HG02943 (cell line): Measurements from ENCODE around the gene RLN3.

ENCODE experiments used
- ATAC-seq: cut with Tn5 transposase; IDR thresholded peaks from one replicate; pipeline ENCODE4 v1.9.1; 2021; ENCODE audit warnings: mild to moderate bottlenecking, low read depth, moderate library complexity; ENCODE audit not compliant: unreplicated experiment

The RLN3 gene

GRCh38 chr19:14052470-14052869 is 24.5 kb downstream of the RLN3 start:
- no peak for ATAC-seq

- no peak for ATAC-seq
Measured at GRCh38 chr19:14053032-14053431, 25.1 kb downstream of the RLN3 start.

GRCh38 chr19:14053500-14053899 is 25.6 kb downstream of the RLN3 start:
- ATAC-seq: no peak

- no peak for ATAC-seq
Measured at GRCh38 chr19:14054099-14054498, 26.2 kb downstream of the RLN3 start.

GRCh38 chr19:14054721-14055120 is 26.8 kb downstream of the RLN3 start:
- ATAC-seq: no peak

- no peak for ATAC-seq
Measured at GRCh38 chr19:14055396-14055795, 27.4 kb downstream of the RLN3 start.

- no peak for ATAC-seq
Measured at GRCh38 chr19:14056069-14056666, 28.2 kb downstream of the RLN3 start.

GRCh38 chr19:14056741-14057356 is 28.9 kb downstream of the RLN3 start:
- ATAC-seq: no peak

- ATAC-seq: no peak
Measured at GRCh38 chr19:14058182-14059092, 30.5 kb downstream of the RLN3 start.

GRCh38 chr19:14059093-14059480 is 31.1 kb downstream of the RLN3 start:
- no peak for ATAC-seq

- no peak for ATAC-seq
Measured at GRCh38 chr19:14059652-14060155, 31.8 kb downstream of the RLN3 start.

- no peak for ATAC-seq
Measured at GRCh38 chr19:14061081-14061749, 33.3 kb downstream of the RLN3 start.

- ATAC-seq: no peak
Measured at GRCh38 chr19:14061751-14062557, 34.0 kb downstream of the RLN3 start, which contains the start of gene PALM3. PALM3 (minus strand) TSS chr19:14062076; CDS start chr19:14061980, 96 bp downstream.

GRCh38 chr19:14062558-14062855 is 34.6 kb downstream of the RLN3 start:
- ATAC-seq: no peak

- ATAC-seq: no peak
Measured at GRCh38 chr19:14063105-14063504, 35.2 kb downstream of the RLN3 start.

GRCh38 chr19:14066134-14066533 is 38.2 kb downstream of the RLN3 start:
- no peak for ATAC-seq

GRCh38 chr19:14070268-14071050 is 42.5 kb downstream of the RLN3 start:
- ATAC-seq: no peak

GRCh38 chr19:14072535-14073260 is 44.8 kb downstream of the RLN3 start, which contains the start of gene MISP3:
MISP3 (plus strand) TSS chr19:14072786; CDS start chr19:14073310, 524 bp downstream.
- no peak for ATAC-seq
